Small intestine (tissue), 16 donors: ENCODE data around the gene ZSWIM9. TPM values are rescaled to one million over a fixed set of nuclear protein-coding genes. Genes with fewer than 3 reads are reported as not detected.

Source experiments
- DNase-seq, 2 donors: peaks; one replicate each; pipeline versions ENCODE4 v3.0.0 to v3.0.0-alpha.2; 2013
- FAIRE-seq: peaks from 2 replicates; lab custom pipeline; 2012; peaks lifted over from hg19 to GRCh38; lab: Jason Lieb, UNC
- H3K27ac ChIP-seq, 3 donors: one replicate each; pipeline ENCODE4 v1.5.1; 2013; ENCODE audit warnings: low read length in 2 of 3, mild to moderate bottlenecking in 2 of 3, control low read depth in 1 of 3, inconsistent platforms in 1 of 3, low read depth in 1 of 3, moderate library complexity in 1 of 3
- H3K27me3 ChIP-seq, 3 donors: one replicate each; pipeline ENCODE4 v1.6.1; 2013; ENCODE audit warnings: low read length in 3 of 3, inconsistent platforms in 1 of 3; ENCODE audit not compliant: control insufficient read depth in 3 of 3, insufficient read depth in 3 of 3
- H3K36me3 ChIP-seq, 3 donors: one replicate each; pipeline ENCODE4 v1.6.1; 2013; ENCODE audit warnings: low read length in 3 of 3, inconsistent platforms in 1 of 3, low read depth in 1 of 3, mild to moderate bottlenecking in 1 of 3, moderate library complexity in 1 of 3; ENCODE audit not compliant: control insufficient read depth in 3 of 3, insufficient read depth in 2 of 3
- H3K4me1 ChIP-seq, 3 donors: one replicate each; pipeline ENCODE4 v1.6.1; 2013; ENCODE audit warnings: low read length in 2 of 3, inconsistent platforms in 1 of 3, low read depth in 1 of 3, mild to moderate bottlenecking in 1 of 3, moderate library complexity in 1 of 3; ENCODE audit not compliant: control insufficient read depth in 3 of 3, insufficient read depth in 2 of 3
- H3K4me3 ChIP-seq, 3 donors: one replicate each; pipeline ENCODE4 v1.5.1; 2013; ENCODE audit warnings: low read length in 3 of 3, control low read depth in 1 of 3, inconsistent platforms in 1 of 3, low read depth in 1 of 3, mild to moderate bottlenecking in 1 of 3, moderate library complexity in 1 of 3
- H3K9me3 ChIP-seq, 2 donors: one replicate each; pipeline ENCODE4 v1.6.1; 2013; ENCODE audit warnings: low read depth in 1 of 2, low read length in 1 of 2; ENCODE audit not compliant: control insufficient read depth in 2 of 2, insufficient read depth in 1 of 2
- WGBS, 3 donors: extraction: QIAGEN DNeasy Blood & Tissue Kit; methylation state at CpG; one replicate each; pipeline ENCODE4 v1.1.7; 2013; 5-methylcytosine and 5-hydroxymethylcytosine counted together
- long read RNA-seq, 10 donors: transcript quantifications; one replicate each; lab custom pipeline, GENCODE V29; 2026
- polyA plus RNA-seq, 4 donors: library from polyadenylated mRNA; stranded (reverse) in 3 of 4; unstranded in 1 of 4; fragments of 200-250 nt in 3 of 4; fragments of 120-200 nt in 1 of 4; gene quantifications; one replicate each; pipeline versions ENCODE4 v1.2.1 to v1.2.3, GENCODE V29; 2013
- donor health status: healthy with polysubstance abuse.
- donor health status: control.
- donor health status: control.
- donor health status: Bipolar disorder and iron deficiency.
- donor health status: healthy.

The ZSWIM9 gene
- polyA plus RNA-seq: 1 to 10 TPM; 4.0 to 6.8 (median 4.6) TPM
- long read RNA-seq, donor 1: 0 reads
- long read RNA-seq, donor 2: 0 reads
- long read RNA-seq, donor 3: 0 reads
- long read RNA-seq, donor 4: 0 reads
- long read RNA-seq, donor 5: 0 reads
- long read RNA-seq, donor 6: 0 reads
- long read RNA-seq, donor 7: 0 reads
- long read RNA-seq, donor 8: 0 reads
- long read RNA-seq, donor 9: 0 reads
- long read RNA-seq, donor 10: 0 reads

- no peak for FAIRE-seq
- peaks cover 2 to 11% (median 4%) of the 10 kb centered on the region in 3 donors for H3K4me1 ChIP-seq
- H3K9me3 ChIP-seq: no peaks in the 10 kb centered on the region
- peaks cover 0 to 22% (median 0%) of the 10 kb centered on the region in 3 donors for H3K36me3 ChIP-seq
- DNase-seq: peak; percentile 94 to 98
- WGBS, 3 donors: 0 to 1% (median 1%) methylated on average over 59 to 82 of the region's 82 CpGs
- H3K27me3 ChIP-seq: no peaks in the 10 kb centered on the region
- H3K27ac ChIP-seq: peak within 1 kb of the TSS; percentile 91 to 99 (median 93)
- peak within 1 kb of the TSS; percentile 49 to 93 (median 73) for H3K4me3 ChIP-seq
Measured at GRCh38 chr19:48169939-48170803, at the start of gene ZSWIM9, which contains the start of gene LIG1. Gene ZSWIM9 (plus strand): TSS chr19:48170680. CDS start chr19:48171803, 1,123 bp downstream. Gene LIG1 (minus strand): TSS chr19:48170344. CDS start chr19:48165566, 4,778 bp downstream.

GRCh38 chr19:48121066-48121465 lies 49.4 kb upstream of the ZSWIM9 start:
- Histone ChIP-seq H3K9me3 (peaks cover 0 to 6% of the 10 kb centered on the region in 2 donors), H3K4me1 (no peaks in the 10 kb centered on the region), H3K36me3 (peaks cover 0 to 65% (median 0%) of the 10 kb centered on the region in 3 donors), H3K27ac (no peak overlapping the region), H3K27me3 (no peaks in the 10 kb centered on the region), H3K4me3 (no peak overlapping the region)
- DNase-seq (no peak), FAIRE-seq (no peak)
- WGBS, 3 donors: 95 to 98% (median 96%) methylated on average over 14 of the region's 14 CpGs

- Histone ChIP-seq H3K36me3 (peaks cover 0 to 61% (median 0%) of the 10 kb centered on the region in 3 donors), H3K4me1 (no peaks in the 10 kb centered on the region), H3K27me3 (no peaks in the 10 kb centered on the region), H3K9me3 (peaks cover 0 to 6% of the 10 kb centered on the region in 2 donors), H3K4me3 (no peak overlapping the region), H3K27ac (no peak overlapping the region)
- FAIRE-seq (no peak), DNase-seq (no peak)
- 68 to 87% (median 82%) methylated on average over 10 of the region's 10 CpGs for WGBS, 3 donors
Measured at GRCh38 chr19:48121909-48122371, 48.5 kb upstream of the ZSWIM9 start.

- FAIRE-seq (no peak), DNase-seq (no peak)
- peaks cover 0 to 6% of the 10 kb centered on the region in 2 donors for H3K9me3 ChIP-seq
- H3K4me3 ChIP-seq: no peak overlapping the region
- H3K4me1 ChIP-seq: no peaks in the 10 kb centered on the region
- H3K36me3 ChIP-seq: peaks cover 0 to 62% (median 0%) of the 10 kb centered on the region in 3 donors
- H3K27me3 ChIP-seq: no peaks in the 10 kb centered on the region
- 77 to 94% (median 90%) methylated on average over 14 of the region's 14 CpGs for WGBS, 3 donors
- no peak overlapping the region for H3K27ac ChIP-seq
Measured at GRCh38 chr19:48122421-48122820, 48.1 kb upstream of the ZSWIM9 start.

- no peak overlapping the region for H3K27ac ChIP-seq
- DNase-seq (peak; percentile 18 to 45), FAIRE-seq (no peak)
- peaks cover 0 to 6% of the 10 kb centered on the region in 2 donors for H3K9me3 ChIP-seq
- H3K4me1 ChIP-seq: no peaks in the 10 kb centered on the region
- no peaks in the 10 kb centered on the region for H3K27me3 ChIP-seq
- H3K4me3 ChIP-seq: no peak overlapping the region
- 43 to 62% (median 53%) methylated on average over 12 of the region's 12 CpGs for WGBS, 3 donors
- H3K36me3 ChIP-seq: peaks cover 0 to 61% (median 0%) of the 10 kb centered on the region in 3 donors
Measured at GRCh38 chr19:48123907-48124651, 46.4 kb upstream of the ZSWIM9 start.

- Histone ChIP-seq H3K4me3 (no peak overlapping the region), H3K27ac (no peak overlapping the region), H3K4me1 (no peaks in the 10 kb centered on the region), H3K9me3 (no peaks in the 10 kb centered on the region), H3K27me3 (no peaks in the 10 kb centered on the region), H3K36me3 (peaks cover 0 to 66% (median 6%) of the 10 kb centered on the region in 3 donors)
- 97% methylated on average over 6 of the region's 6 CpGs for WGBS, 3 donors
- FAIRE-seq (no peak), DNase-seq (no peak)
Measured at GRCh38 chr19:48127561-48127960, 42.9 kb upstream of the ZSWIM9 start.

- H3K9me3 ChIP-seq: no peaks in the 10 kb centered on the region
- no peaks in the 10 kb centered on the region for H3K4me1 ChIP-seq
- DNase-seq (no peak), FAIRE-seq (no peak)
- H3K27me3 ChIP-seq: no peaks in the 10 kb centered on the region
- H3K36me3 ChIP-seq: peaks cover 2 to 82% (median 9%) of the 10 kb centered on the region in 3 donors
- H3K27ac ChIP-seq: no peak overlapping the region
- H3K4me3 ChIP-seq: no peak overlapping the region
- 92 to 97% (median 94%) methylated on average over 6 of the region's 6 CpGs for WGBS, 3 donors
Measured at GRCh38 chr19:48133094-48133493, 37.4 kb upstream of the ZSWIM9 start.

GRCh38 chr19:48135411-48135810 lies 35.1 kb upstream of the ZSWIM9 start:
- Histone ChIP-seq H3K27me3 (no peaks in the 10 kb centered on the region), H3K36me3 (peaks cover 2 to 79% (median 5%) of the 10 kb centered on the region in 3 donors), H3K27ac (no peak overlapping the region), H3K9me3 (no peaks in the 10 kb centered on the region), H3K4me1 (no peaks in the 10 kb centered on the region), H3K4me3 (no peak overlapping the region)
- DNase-seq: peak in 1 of 2 donors; percentile 9
- WGBS, 3 donors: 64 to 73% (median 70%) methylated on average over 8 of the region's 8 CpGs
- FAIRE-seq: no peak
